H1 (cell line): ENCODE data around the gene FRRS1. TPM values are rescaled to one million over a fixed set of nuclear protein-coding genes. Genes with fewer than 3 reads are reported as not detected.

ENCODE experiments used
- BACH1 ChIP-seq: IDR thresholded peaks from 2 replicates; pipeline ENCODE4 v1.6.1; 2012; ENCODE audit warnings: low read length, improper control_type of control experiment
- BRCA1 ChIP-seq: IDR thresholded peaks from 2 replicates; pipeline ENCODE4 v1.6.1; 2012; ENCODE audit warnings: low read depth, low read length, improper control_type of control experiment
- CBX8 ChIP-seq: fragments of 300-800, 300-1000 bp; sonication (generic); IDR thresholded peaks from 2 replicates; pipeline ENCODE4 v1.7.1; 2016; ENCODE audit warnings: low read depth, low read length, borderline replicate concordance
- CEBPB ChIP-seq: IDR thresholded peaks from 2 replicates; pipeline ENCODE4 v1.6.1; 2012; ENCODE audit warnings: low read depth, low read length
- CREB1 ChIP-seq: IDR thresholded peaks from 2 replicates; pipeline ENCODE4 v1.6.1; 2012; ENCODE audit warnings: inconsistent platforms
- EGR1 ChIP-seq: IDR thresholded peaks from 2 replicates; pipeline ENCODE4 v1.6.1; 2011; ENCODE audit warnings: low read depth, low read length, borderline replicate concordance
- EZH2 ChIP-seq: fragments of 200-600 bp; sonication (generic); IDR thresholded peaks from 2 replicates; pipeline ENCODE4 v1.7.1; 2012; ENCODE audit warnings: low read depth, mild to moderate bottlenecking, moderate library complexity, low read length, inconsistent platforms; ENCODE audit not compliant: severe bottlenecking
- GABPA ChIP-seq: IDR thresholded peaks from 2 replicates; pipeline ENCODE4 v1.6.1; 2011; ENCODE audit warnings: mild to moderate bottlenecking, low read length, moderate library complexity, borderline replicate concordance; ENCODE audit not compliant: insufficient read depth
- HDAC2 ChIP-seq, 2 experiments: fragments of 300-600 bp in 1 of 2; sonication (generic) in 1 of 2; IDR thresholded peaks; 2 replicates each; pipeline ENCODE4 v1.6.1; 2011 to 2012; ENCODE audit warnings: low read depth in 2 of 2, low read length in 2 of 2, mild to moderate bottlenecking in 2 of 2, moderate library complexity in 2 of 2, borderline replicate concordance in 1 of 2, inconsistent platforms in 1 of 2
- JUND ChIP-seq: IDR thresholded peaks from 2 replicates; pipeline ENCODE4 v1.6.1; 2011; ENCODE audit warnings: mild to moderate bottlenecking, improper control_type of control experiment, low read length
- NANOG ChIP-seq: IDR thresholded peaks from 2 replicates; pipeline ENCODE4 v1.6.1; 2011; ENCODE audit warnings: low read length, low read depth, mild to moderate bottlenecking, inconsistent platforms; ENCODE audit not compliant: insufficient read depth, poor library complexity, severe bottlenecking
- POLR2AphosphoS5 ChIP-seq: IDR thresholded peaks from 2 replicates; pipeline ENCODE4 v1.6.1; 2011; ENCODE audit warnings: low read depth, low read length
- RAD21 ChIP-seq, 2 experiments: IDR thresholded peaks in 1 of 2; conservative IDR thresholded peaks in 1 of 2; 2 replicates each; pipeline ENCODE4 v1.6.1; 2011; ENCODE audit warnings: low read depth in 2 of 2, low read length in 2 of 2, improper control_type of control experiment in 1 of 2, inconsistent platforms in 1 of 2, mild to moderate bottlenecking in 1 of 2, moderate library complexity in 1 of 2
- SAP30 ChIP-seq: fragments of 300-600 bp; sonication (generic); IDR thresholded peaks from 2 replicates; pipeline ENCODE4 v1.7.1; 2012; ENCODE audit warnings: low read length, moderate library complexity, mild to moderate bottlenecking, inconsistent platforms; ENCODE audit not compliant: insufficient read depth, insufficient replicate concordance
- SIN3A ChIP-seq, 2 experiments: IDR thresholded peaks in 1 of 2; conservative IDR thresholded peaks in 1 of 2; 2 replicates each; pipeline ENCODE4 v1.6.1; 2011 to 2012; ENCODE audit warnings: low read length in 2 of 2, improper control_type of control experiment in 1 of 2, low read depth in 1 of 2, mild to moderate bottlenecking in 1 of 2
- SP4 ChIP-seq: IDR thresholded peaks from 2 replicates; pipeline ENCODE4 v1.6.1; 2012; ENCODE audit warnings: low read length, inconsistent platforms
- SUZ12 ChIP-seq: fragments of 200-600 bp; sonication (generic); IDR thresholded peaks from 2 replicates; pipeline ENCODE4 v1.6.1; 2012; ENCODE audit warnings: mild to moderate bottlenecking, inconsistent platforms, low read length, moderate library complexity, mixed read lengths
- TBP ChIP-seq: IDR thresholded peaks from 2 replicates; pipeline ENCODE4 v1.6.1; 2011; ENCODE audit warnings: low read depth, low read length, improper control_type of control experiment
- TCF12 ChIP-seq: IDR thresholded peaks from 2 replicates; pipeline ENCODE4 v1.6.1; 2011; ENCODE audit warnings: low read depth, mild to moderate bottlenecking, low read length
- polyA plus RNA-seq, 7 experiments: library from polyadenylated mRNA; depleted of rRNA in 3 of 7; stranded (reverse) in 5 of 7; unstranded in 2 of 7; fragments of >200 nt in 5 of 7; fragments of 200-250 nt in 2 of 7; gene quantifications; 1 replicate in 5 of 7; 2 replicates in 1 of 7; 4 replicates in 1 of 7; pipeline versions ENCODE4 v1.2.1 to v1.2.3, GENCODE V29; 2011 to 2013; ENCODE audit warnings: missing spikeins in 2 of 7, mixed read lengths in 2 of 7
- total RNA-seq: library from RNA; stranded (reverse); fragmentation: NEBNext Ultra II Directional; extraction: Animal tissue kit (Norgen Biotek cat#: 25700); gene quantifications from 2 replicates; pipeline ENCODE4 v1.2.1, GENCODE V29; 2021
- TF ChIP-seq, protein P1 (sequence below): IDR thresholded peaks from 2 replicates; pipeline ENCODE4 v1.6.1; 2012; ENCODE audit warnings: low read length, inconsistent platforms
- TF ChIP-seq, protein P2 (sequence below): IDR thresholded peaks from 2 replicates; pipeline ENCODE4 v1.6.1; 2011; ENCODE audit warnings: low read length, improper control_type of control experiment

Gene FRRS1
- total and polyA plus RNA-seq, 2 of the 8 experiments (the other 6 are each of a cell fraction or from before 2014, with no cell fraction given): 3.5 to 6.5 TPM

DNA sequence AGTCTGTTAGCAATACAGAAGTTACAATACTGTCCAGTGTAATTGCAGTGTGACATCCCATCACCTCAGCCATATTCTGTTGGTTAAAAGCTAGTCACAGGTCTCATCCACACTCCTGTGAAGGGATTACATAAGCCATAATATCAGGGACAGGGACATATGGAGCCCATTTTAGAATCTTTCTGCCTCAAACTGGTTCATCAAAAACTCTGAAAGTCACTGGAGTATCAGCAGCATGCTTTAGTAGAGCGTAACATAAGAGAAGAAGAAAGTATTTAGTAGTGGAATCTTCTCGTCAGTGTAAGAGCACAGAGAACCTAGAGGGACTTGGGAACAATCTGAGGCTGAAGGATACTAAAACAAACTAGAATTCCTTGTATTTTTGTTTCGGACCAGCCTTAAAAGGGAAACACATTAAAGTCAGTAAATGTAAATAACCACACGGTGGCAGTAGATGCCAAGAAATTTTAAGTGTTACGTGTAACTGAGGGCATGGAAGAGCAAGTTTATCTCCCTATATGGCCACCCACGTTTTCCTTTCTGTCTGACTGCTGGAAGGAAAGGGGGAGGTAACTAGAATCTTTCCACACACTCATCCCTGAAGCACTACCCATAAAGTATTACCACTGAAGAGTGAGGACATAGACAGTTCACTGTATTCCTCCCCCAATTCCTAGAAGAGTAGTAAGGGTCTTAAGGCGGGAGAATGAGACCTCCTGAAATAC, 42.1 kb upstream of the FRRS1 start (continued):
- no peak for TF ChIP-seq SAP30
- TF ChIP-seq POLR2AphosphoS5: no peak
- TF ChIP-seq CBX8: no peak
- TF ChIP-seq EGR1: peak; percentile 12; the same call in 1 of the 2 replicates
- no peak for TF ChIP-seq TCF12
- no peak for TF ChIP-seq GABPA
- TF ChIP-seq EZH2: no peak
- TF ChIP-seq CEBPB: no peak
- no peak for TF ChIP-seq BACH1
- 0 out of 2 replicates have a peak, but pooled peaks have one; percentile 23 for TF ChIP-seq TBP
- no peak; the same call in 1 of the 2 replicates for TF ChIP-seq CREB1
- TF ChIP-seq HDAC2 (IDR thresholded peaks at IDR 0.05; ENCODE audit: borderline replicate concordance in 1 of 2, low read depth in 2 of 2, low read length in 2 of 2): no peak
- TF ChIP-seq SP4: no peak
- peak; percentile 91 to 92 for TF ChIP-seq RAD21 (IDR thresholded peaks at IDR 0.05 in 1 of 2, conservative IDR thresholded peaks at IDR 0.05 in 1 of 2; ENCODE audit: low read depth in 2 of 2, low read length in 2 of 2)
- TF ChIP-seq, protein P1, sequence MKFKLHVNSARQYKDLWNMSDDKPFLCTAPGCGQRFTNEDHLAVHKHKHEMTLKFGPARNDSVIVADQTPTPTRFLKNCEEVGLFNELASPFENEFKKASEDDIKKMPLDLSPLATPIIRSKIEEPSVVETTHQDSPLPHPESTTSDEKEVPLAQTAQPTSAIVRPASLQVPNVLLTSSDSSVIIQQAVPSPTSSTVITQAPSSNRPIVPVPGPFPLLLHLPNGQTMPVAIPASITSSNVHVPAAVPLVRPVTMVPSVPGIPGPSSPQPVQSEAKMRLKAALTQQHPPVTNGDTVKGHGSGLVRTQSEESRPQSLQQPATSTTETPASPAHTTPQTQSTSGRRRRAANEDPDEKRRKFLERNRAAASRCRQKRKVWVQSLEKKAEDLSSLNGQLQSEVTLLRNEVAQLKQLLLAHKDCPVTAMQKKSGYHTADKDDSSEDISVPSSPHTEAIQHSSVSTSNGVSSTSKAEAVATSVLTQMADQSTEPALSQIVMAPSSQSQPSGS: peak; percentile 63; the same call in 1 of the 2 replicates
- TF ChIP-seq NANOG: no peak
- no peak for TF ChIP-seq SUZ12
- no peak for TF ChIP-seq BRCA1
- TF ChIP-seq, protein P2, sequence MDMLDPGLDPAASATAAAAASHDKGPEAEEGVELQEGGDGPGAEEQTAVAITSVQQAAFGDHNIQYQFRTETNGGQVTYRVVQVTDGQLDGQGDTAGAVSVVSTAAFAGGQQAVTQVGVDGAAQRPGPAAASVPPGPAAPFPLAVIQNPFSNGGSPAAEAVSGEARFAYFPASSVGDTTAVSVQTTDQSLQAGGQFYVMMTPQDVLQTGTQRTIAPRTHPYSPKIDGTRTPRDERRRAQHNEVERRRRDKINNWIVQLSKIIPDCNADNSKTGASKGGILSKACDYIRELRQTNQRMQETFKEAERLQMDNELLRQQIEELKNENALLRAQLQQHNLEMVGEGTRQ: no peak
- TF ChIP-seq SIN3A (conservative IDR thresholded peaks at IDR 0.05 in 1 of 2, IDR thresholded peaks at IDR 0.05 in 1 of 2; ENCODE audit: low read depth in 1 of 2, low read length in 2 of 2): no peak
- no peak for TF ChIP-seq JUND
